Stomach (tissue), 4 donors: ENCODE data around the gene CNOT1.

ENCODE experiments used
- EP300 ChIP-seq: sonication (generic); formaldehyde crosslinking; IDR thresholded peaks from one replicate; pipeline ENCODE4 v1.6.1; 2017; ENCODE audit warnings: antibody characterized with exemption
- POLR2A ChIP-seq, 4 donors: fragments of 450-650 bp; IDR thresholded peaks; one replicate each; pipeline ENCODE4 v1.6.1; 2016; ENCODE audit warnings: antibody characterized with exemption in 4 of 4, control low read depth in 2 of 4, mild to moderate bottlenecking in 1 of 4, moderate library complexity in 1 of 4
- TF ChIP-seq, protein P1 (sequence below), 7 experiments: fragments of 450-650 bp in 4 of 7; fragments of 200-600 bp in 3 of 7; sonication (generic) in 3 of 7; IDR thresholded peaks; one replicate each; pipeline ENCODE4 v1.5.1; 2016 to 2019; ENCODE audit warnings: antibody characterized with exemption in 7 of 7, control low read depth in 2 of 7, mild to moderate bottlenecking in 1 of 7

DNA sequence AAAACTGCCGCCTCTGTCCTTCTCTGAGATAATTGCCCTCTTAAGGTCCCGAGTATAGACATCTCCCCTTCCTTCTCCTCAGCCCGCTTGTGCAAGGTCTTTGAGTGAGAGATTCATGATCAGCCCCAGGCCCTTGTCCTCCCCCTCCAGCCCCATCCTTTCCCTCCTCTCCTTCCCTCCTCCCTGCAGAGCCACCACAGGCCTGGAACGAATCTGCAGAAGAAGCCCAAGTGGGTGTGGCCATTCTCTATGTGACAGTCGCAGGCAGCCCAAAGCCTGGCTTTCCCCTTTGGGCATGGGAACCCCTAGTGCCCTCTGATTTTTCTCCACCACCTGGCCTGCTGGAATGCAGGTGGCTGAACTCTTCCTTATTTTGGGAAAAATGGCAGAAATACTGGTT, 136.9 kb downstream of the CNOT1 start:
- TF ChIP-seq POLR2A (IDR thresholded peaks at IDR 0.05) (no peak), EP300 (no peak)
- TF ChIP-seq, protein P1, sequence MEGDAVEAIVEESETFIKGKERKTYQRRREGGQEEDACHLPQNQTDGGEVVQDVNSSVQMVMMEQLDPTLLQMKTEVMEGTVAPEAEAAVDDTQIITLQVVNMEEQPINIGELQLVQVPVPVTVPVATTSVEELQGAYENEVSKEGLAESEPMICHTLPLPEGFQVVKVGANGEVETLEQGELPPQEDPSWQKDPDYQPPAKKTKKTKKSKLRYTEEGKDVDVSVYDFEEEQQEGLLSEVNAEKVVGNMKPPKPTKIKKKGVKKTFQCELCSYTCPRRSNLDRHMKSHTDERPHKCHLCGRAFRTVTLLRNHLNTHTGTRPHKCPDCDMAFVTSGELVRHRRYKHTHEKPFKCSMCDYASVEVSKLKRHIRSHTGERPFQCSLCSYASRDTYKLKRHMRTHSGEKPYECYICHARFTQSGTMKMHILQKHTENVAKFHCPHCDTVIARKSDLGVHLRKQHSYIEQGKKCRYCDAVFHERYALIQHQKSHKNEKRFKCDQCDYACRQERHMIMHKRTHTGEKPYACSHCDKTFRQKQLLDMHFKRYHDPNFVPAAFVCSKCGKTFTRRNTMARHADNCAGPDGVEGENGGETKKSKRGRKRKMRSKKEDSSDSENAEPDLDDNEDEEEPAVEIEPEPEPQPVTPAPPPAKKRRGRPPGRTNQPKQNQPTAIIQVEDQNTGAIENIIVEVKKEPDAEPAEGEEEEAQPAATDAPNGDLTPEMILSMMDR (IDR thresholded peaks at IDR 0.05), result no peak
